Mesendoderm (in vitro differentiated cells): Measurements from ENCODE around the gene CFAP221. TPM values are rescaled to one million over a fixed set of nuclear protein-coding genes. Genes with fewer than 3 reads are reported as not detected.

ENCODE experiments used
- DNase-seq: peaks from one replicate; pipeline ENCODE4 v3.0.0; 2013
- H2AK5ac ChIP-seq: 2 replicates; pipeline ENCODE4 v1.6.1; 2013; ENCODE audit warnings: low read length, inconsistent platforms
- H2BK120ac ChIP-seq: 2 replicates; pipeline ENCODE4 v1.6.1; 2013; ENCODE audit warnings: low read depth, mild to moderate bottlenecking, low read length, moderate library complexity, mixed read lengths
- H2BK15ac ChIP-seq: replicated peaks from 2 replicates; pipeline ENCODE4 v1.6.1; 2013; ENCODE audit warnings: low read depth, mild to moderate bottlenecking, moderate library complexity
- H2BK5ac ChIP-seq: 2 replicates; pipeline ENCODE4 v1.6.1; 2013; ENCODE audit warnings: low read length, inconsistent platforms
- H3K18ac ChIP-seq: 2 replicates; pipeline ENCODE4 v1.6.1; 2013; ENCODE audit warnings: mild to moderate bottlenecking, low read length, mixed read lengths
- H3K23ac ChIP-seq: one replicate; pipeline ENCODE4 v1.6.1; 2013; ENCODE audit warnings: low read length
- H3K27ac ChIP-seq: 2 replicates; pipeline ENCODE4 v1.5.1; 2013; ENCODE audit warnings: low read depth, mild to moderate bottlenecking, inconsistent platforms, low read length, moderate library complexity
- H3K27me3 ChIP-seq: 2 replicates; pipeline ENCODE4 v1.6.1; 2013; ENCODE audit warnings: low read length, control low read depth, mild to moderate bottlenecking, inconsistent platforms; ENCODE audit not compliant: insufficient read depth, poor library complexity
- H3K36me3 ChIP-seq: 2 replicates; pipeline ENCODE4 v1.6.1; 2013; ENCODE audit warnings: low read length, inconsistent platforms; ENCODE audit not compliant: control insufficient read depth, insufficient read depth
- H3K4ac ChIP-seq: one replicate; pipeline ENCODE4 v1.6.1; 2013; ENCODE audit warnings: low read depth, mild to moderate bottlenecking, low read length, moderate library complexity
- H3K4me1 ChIP-seq: 2 replicates; pipeline ENCODE4 v1.6.1; 2013; ENCODE audit warnings: low read depth, low read length, inconsistent platforms; ENCODE audit not compliant: control insufficient read depth
- H3K4me2 ChIP-seq: 2 replicates; pipeline ENCODE4 v1.6.1; 2013; ENCODE audit warnings: low read length
- H3K4me3 ChIP-seq: 2 replicates; pipeline ENCODE4 v1.5.1; 2013; ENCODE audit warnings: mild to moderate bottlenecking, low read length
- H3K56ac ChIP-seq: one replicate; pipeline ENCODE4 v1.6.1; 2013; ENCODE audit warnings: low read length
- H3K79me1 ChIP-seq: 2 replicates; pipeline ENCODE4 v1.6.1; 2013; ENCODE audit warnings: low read length, inconsistent platforms
- H3K79me2 ChIP-seq: 2 replicates; pipeline ENCODE4 v1.6.1; 2013; ENCODE audit warnings: mild to moderate bottlenecking, low read length; ENCODE audit not compliant: control insufficient read depth, insufficient read depth
- H3K9ac ChIP-seq: 2 replicates; pipeline ENCODE4 v1.6.1; 2013; ENCODE audit warnings: low read length, inconsistent platforms
- H4K5ac ChIP-seq: one replicate; pipeline ENCODE4 v1.6.1; 2013; ENCODE audit warnings: low read length
- H4K8ac ChIP-seq: one replicate; pipeline ENCODE4 v1.6.1; 2013; ENCODE audit warnings: low read depth, mild to moderate bottlenecking, control low read depth, low read length, moderate library complexity
- WGBS: extraction: QIAGEN DNeasy Blood & Tissue Kit; methylation state at CpG from one replicate; pipeline ENCODE4 v1.1.7; 2013; ENCODE audit warnings: low lambda C conversion rate, missing lambda C conversion rate; ENCODE audit not compliant: insufficient coverage; ENCODE audit errors: extremely low coverage; 5-methylcytosine and 5-hydroxymethylcytosine counted together
- polyA plus RNA-seq, 2 experiments: library from polyadenylated mRNA; stranded (reverse); fragments of 200-250 nt; gene quantifications; one replicate each; pipeline ENCODE4 v1.2.3, GENCODE V29; 2013

The CFAP221 gene
- polyA plus RNA-seq (2013, experiment 1 of 2), result 0.67 TPM
- 0.87 TPM for polyA plus RNA-seq (2013, experiment 2 of 2)

- H4K8ac ChIP-seq, result no peak within 1 kb of the TSS
- DNase-seq, result peak; percentile 89
- peak within 1 kb of the TSS; percentile 71 for H3K4me2 ChIP-seq
- no peak within 1 kb of the TSS for H4K5ac ChIP-seq
- peak within 1 kb of the TSS; percentile 94 for H3K56ac ChIP-seq
- H3K4me3 ChIP-seq, result peak within 1 kb of the TSS; percentile 58
- H2BK120ac ChIP-seq, result peak within 1 kb of the TSS; percentile 94
- H3K18ac ChIP-seq, result peak within 1 kb of the TSS; percentile 94
- H3K9ac ChIP-seq, result peak within 1 kb of the TSS; percentile 87
- H3K4ac ChIP-seq, result no peak within 1 kb of the TSS
- H2BK15ac ChIP-seq, result no peak within 1 kb of the TSS
- H3K27me3 ChIP-seq, result no peaks in the 10 kb centered on the region
- H2BK5ac ChIP-seq, result peak within 1 kb of the TSS; percentile 84
- peaks cover 14% of the 10 kb centered on the region for H3K4me1 ChIP-seq
- peak within 1 kb of the TSS; percentile 69 for H3K23ac ChIP-seq
- peak within 1 kb of the TSS; percentile 66 for H3K27ac ChIP-seq
- no peaks in the 10 kb centered on the region for H3K79me1 ChIP-seq
- no CpG with 5 or more reads among the region's 89 CpGs for WGBS
- H3K36me3 ChIP-seq, result no peaks in the 10 kb centered on the region
- H2AK5ac ChIP-seq, result no peak within 1 kb of the TSS
- no peaks in the 10 kb centered on the region for H3K79me2 ChIP-seq
Measured at GRCh38 chr2:119544075-119544938, at the start of gene CFAP221. TSS of gene CFAP221 (plus strand) at chr2:119544449. CDS start at chr2:119546132, 1,683 bp downstream.

DNA sequence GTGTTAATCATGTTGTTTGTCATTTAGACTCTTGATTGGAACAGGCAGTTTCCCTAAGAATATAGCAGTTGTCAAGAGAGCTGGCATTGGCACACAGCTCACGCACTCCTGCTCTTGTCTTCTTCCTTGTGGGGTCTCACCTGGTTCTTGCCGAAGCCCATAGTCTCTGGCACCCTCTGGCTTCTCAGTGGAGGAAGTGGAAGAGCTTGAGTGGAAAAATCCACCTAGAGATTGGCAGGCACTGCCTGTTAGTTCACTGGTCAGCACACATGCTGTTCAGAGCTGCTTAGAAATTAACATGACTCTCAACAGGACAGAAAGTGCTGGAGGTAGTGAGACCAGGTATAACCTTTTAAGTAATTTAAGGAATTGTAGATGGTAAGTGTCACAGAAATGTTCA is 48.3 kb upstream of the CFAP221 start:
- Histone ChIP-seq H4K5ac (no peak overlapping the region), H3K27me3 (no peaks in the 10 kb centered on the region), H3K79me1 (no peaks in the 10 kb centered on the region)

DNA sequence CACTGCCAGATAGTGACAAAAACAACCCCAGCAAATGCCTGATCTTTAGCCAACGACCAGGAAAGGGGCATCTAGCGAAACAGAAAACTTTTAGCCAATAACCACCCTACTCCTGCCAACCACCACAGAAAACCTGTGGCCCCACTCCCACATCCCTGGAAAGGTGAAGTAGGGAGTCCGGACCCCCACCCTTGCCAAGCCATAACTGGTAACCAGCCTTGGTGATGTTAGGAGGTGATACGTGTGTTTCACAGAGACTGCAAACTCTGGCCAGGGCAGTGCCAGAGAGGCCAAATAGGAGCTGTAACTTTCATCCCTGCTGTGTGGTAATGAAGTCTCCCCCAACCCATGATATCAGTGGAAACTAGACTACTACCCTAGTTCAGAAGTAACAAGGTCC is 47.6 kb upstream of the CFAP221 start:
- no CpG with 5 or more reads among the region's 4 CpGs for WGBS
- H3K36me3 ChIP-seq, result no peaks in the 10 kb centered on the region

More for the DNA sequence above, 48.3 kb upstream of the CFAP221 start:
- H3K23ac ChIP-seq, result no peak overlapping the region
- H3K56ac ChIP-seq, result no peak overlapping the region
- no peak overlapping the region for H2BK120ac ChIP-seq
- no peaks in the 10 kb centered on the region for H3K4me1 ChIP-seq
- H3K4ac ChIP-seq, result no peak overlapping the region
- no peaks in the 10 kb centered on the region for H3K36me3 ChIP-seq
- no peak overlapping the region for H3K9ac ChIP-seq
- H3K79me2 ChIP-seq, result no peaks in the 10 kb centered on the region
- H2BK5ac ChIP-seq, result no peak overlapping the region
- H3K4me3 ChIP-seq, result no peak overlapping the region
- H4K8ac ChIP-seq, result no peak overlapping the region
- H3K4me2 ChIP-seq, result no peak overlapping the region
- no peak overlapping the region for H3K27ac ChIP-seq
- no peak overlapping the region for H2AK5ac ChIP-seq
- H2BK15ac ChIP-seq, result no peak overlapping the region
- H3K18ac ChIP-seq, result no peak overlapping the region
- no peak for DNase-seq
- no CpG with 5 or more reads among the region's 2 CpGs for WGBS

DNA sequence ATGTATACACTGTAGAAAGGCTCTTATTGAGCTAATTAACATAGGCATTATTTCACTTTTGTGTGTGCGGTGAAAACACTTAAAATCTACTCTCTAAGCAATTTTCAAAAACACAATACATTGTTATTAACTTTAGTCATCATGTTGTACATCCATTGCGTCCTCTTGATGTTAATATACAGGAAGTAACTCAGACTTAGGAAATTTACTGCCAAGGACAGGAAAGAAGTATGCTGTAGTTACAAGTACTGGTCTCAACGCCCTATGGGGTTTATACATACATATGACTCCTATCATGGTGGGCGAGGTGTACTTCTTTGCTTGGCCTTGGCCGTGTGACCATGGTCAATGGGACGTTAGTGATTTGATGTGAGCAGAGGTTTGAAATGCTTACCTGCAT is 35.5 kb upstream of the CFAP221 start:
- H3K79me2 ChIP-seq, result no peaks in the 10 kb centered on the region
- no peak overlapping the region for H4K8ac ChIP-seq
- H4K5ac ChIP-seq, result no peak overlapping the region
- H2AK5ac ChIP-seq, result no peak overlapping the region
- H2BK15ac ChIP-seq, result no peak overlapping the region
- no peak overlapping the region for H3K9ac ChIP-seq
- H3K27ac ChIP-seq, result no peak overlapping the region
- no peaks in the 10 kb centered on the region for H3K4me1 ChIP-seq
- no peak overlapping the region for H3K4me3 ChIP-seq
- H3K27me3 ChIP-seq, result no peaks in the 10 kb centered on the region
- H2BK5ac ChIP-seq, result no peak overlapping the region
- no peak overlapping the region for H2BK120ac ChIP-seq
- H3K18ac ChIP-seq, result no peak overlapping the region
- H3K36me3 ChIP-seq, result no peaks in the 10 kb centered on the region
- no peak overlapping the region for H3K56ac ChIP-seq
- no peak overlapping the region for H3K4me2 ChIP-seq
- DNase-seq, result no peak
- WGBS, result no CpG with 5 or more reads among the region's 6 CpGs
- no peaks in the 10 kb centered on the region for H3K79me1 ChIP-seq
- no peak overlapping the region for H3K23ac ChIP-seq
- H3K4ac ChIP-seq, result no peak overlapping the region

More for the DNA sequence above, 47.6 kb upstream of the CFAP221 start:
- DNase-seq, result no peak
- no peaks in the 10 kb centered on the region for H3K4me1 ChIP-seq
- H3K23ac ChIP-seq, result no peak overlapping the region
- no peak overlapping the region for H3K18ac ChIP-seq
- no peaks in the 10 kb centered on the region for H3K27me3 ChIP-seq
- H4K8ac ChIP-seq, result no peak overlapping the region
- H3K4me3 ChIP-seq, result no peak overlapping the region
- no peak overlapping the region for H3K4ac ChIP-seq
- H3K79me1 ChIP-seq, result no peaks in the 10 kb centered on the region
- H2BK120ac ChIP-seq, result no peak overlapping the region
- no peak overlapping the region for H2BK15ac ChIP-seq
- H3K56ac ChIP-seq, result no peak overlapping the region
- no peak overlapping the region for H3K9ac ChIP-seq
- H3K4me2 ChIP-seq, result no peak overlapping the region
- H3K27ac ChIP-seq, result no peak overlapping the region
- H3K79me2 ChIP-seq, result no peaks in the 10 kb centered on the region
- no peak overlapping the region for H4K5ac ChIP-seq
- no peak overlapping the region for H2BK5ac ChIP-seq
- no peak overlapping the region for H2AK5ac ChIP-seq

DNA sequence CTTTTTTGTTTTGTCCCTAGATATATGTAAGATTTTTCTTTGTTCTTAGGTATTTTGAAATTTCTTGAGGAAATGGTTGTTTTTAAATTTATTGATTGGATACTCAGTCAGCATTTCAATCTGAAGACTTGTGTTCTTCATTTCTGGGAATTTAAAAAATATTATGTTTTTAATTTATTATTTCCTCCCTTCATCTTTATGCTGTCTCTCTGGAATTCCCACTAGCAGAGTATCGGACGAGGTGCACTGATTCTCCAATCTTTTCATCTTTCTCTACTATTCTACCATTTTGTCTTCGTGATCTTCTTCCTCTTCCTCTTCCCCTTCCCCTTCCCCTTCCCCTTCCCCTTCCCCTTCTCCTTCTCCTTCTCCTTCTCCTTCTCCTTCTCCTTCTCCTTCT is 32.3 kb upstream of the CFAP221 start:
- Histone ChIP-seq H3K4me1 (peaks cover 2% of the 10 kb centered on the region), H3K9ac (no peak overlapping the region), H2AK5ac (no peak overlapping the region), H3K27me3 (no peaks in the 10 kb centered on the region), H4K5ac (no peak overlapping the region), H2BK5ac (no peak overlapping the region), H3K79me1 (no peaks in the 10 kb centered on the region), H3K23ac (no peak overlapping the region), H3K36me3 (no peaks in the 10 kb centered on the region), H4K8ac (no peak overlapping the region), H3K18ac (no peak overlapping the region), H3K79me2 (no peaks in the 10 kb centered on the region), H2BK120ac (no peak overlapping the region), H3K4me2 (no peak overlapping the region), H2BK15ac (no peak overlapping the region), H3K27ac (no peak overlapping the region), H3K56ac (no peak overlapping the region), H3K4ac (no peak overlapping the region), H3K4me3 (no peak overlapping the region)
- DNase-seq, result no peak
- no CpG with 5 or more reads among the region's 3 CpGs for WGBS
